Cardiac muscle cell (in vitro differentiated cells and primary cell): ENCODE measurements around the gene PGGHG. TPM values are rescaled to one million over a fixed set of nuclear protein-coding genes. Genes with fewer than 3 reads are reported as not detected.

ENCODE experiments used
- DNase-seq, 2 donors: peaks; one replicate each; pipeline versions ENCODE4 v3.0.0 to v3.0.0-alpha.2; 2010 to 2017; ENCODE audit warnings: low read depth in 1 of 2, low spot score in 1 of 2
- H3K27ac ChIP-seq: fragments of 200-600 bp; sonication (generic); 2 replicates; pipeline ENCODE4 v1.5.1; 2016
- H3K27me3 ChIP-seq: fragments of 200-600 bp; sonication (generic); 2 replicates; pipeline ENCODE4 v1.6.0; 2016; ENCODE audit warnings: control low read depth
- H3K36me3 ChIP-seq: fragments of 200-600 bp; sonication (generic); 2 replicates; pipeline ENCODE4 v1.5.1; 2016; ENCODE audit warnings: control low read depth
- H3K4me1 ChIP-seq: fragments of 200-600 bp; sonication (generic); 2 replicates; pipeline ENCODE4 v1.8.1; 2017; ENCODE audit warnings: low read depth, mild to moderate bottlenecking, mixed run types
- H3K4me3 ChIP-seq: fragments of 200-600 bp; sonication (generic); 2 replicates; pipeline ENCODE4 v1.5.1; 2016; ENCODE audit warnings: mild to moderate bottlenecking
- H3K9me3 ChIP-seq: fragments of 200-600 bp; sonication (generic); 2 replicates; pipeline ENCODE4 v1.5.1; 2017; ENCODE audit warnings: low read depth, mild to moderate bottlenecking, control low read depth
- CTCF ChIP-seq: IDR thresholded peaks from 2 replicates; pipeline ENCODE4 v1.5.1; 2012; ENCODE audit warnings: low read depth, mild to moderate bottlenecking, low read length
- polyA plus RNA-seq: library from polyadenylated mRNA; unstranded; fragments of >200 nt; fragmentation: Nextera tagmentation; extraction: Ambion mirVana; gene quantifications from 2 replicates; pipeline ENCODE4 v1.2.1, GENCODE V29; 2016
- total RNA-seq: library from RNA; depleted of rRNA; stranded (reverse); fragments of >200 nt; gene quantifications from 2 replicates; pipeline ENCODE4 v1.2.3, GENCODE V29; 2016

Gene PGGHG
- total and polyA plus RNA-seq, 2 experiments from 2014 or later, result 33.1 to 88.7 TPM

GRCh38 chr11:297051-297585, 8.2 kb downstream of the PGGHG start:
- Histone ChIP-seq H3K27me3 (no peaks in the 10 kb centered on the region), H3K4me1 (no peaks in the 10 kb centered on the region), H3K4me3 (no peak overlapping the region), H3K36me3 (no peaks in the 10 kb centered on the region), H3K27ac (no peak overlapping the region), H3K9me3 (no peaks in the 10 kb centered on the region)
- no peak for DNase-seq
- no peak for TF ChIP-seq CTCF

DNA sequence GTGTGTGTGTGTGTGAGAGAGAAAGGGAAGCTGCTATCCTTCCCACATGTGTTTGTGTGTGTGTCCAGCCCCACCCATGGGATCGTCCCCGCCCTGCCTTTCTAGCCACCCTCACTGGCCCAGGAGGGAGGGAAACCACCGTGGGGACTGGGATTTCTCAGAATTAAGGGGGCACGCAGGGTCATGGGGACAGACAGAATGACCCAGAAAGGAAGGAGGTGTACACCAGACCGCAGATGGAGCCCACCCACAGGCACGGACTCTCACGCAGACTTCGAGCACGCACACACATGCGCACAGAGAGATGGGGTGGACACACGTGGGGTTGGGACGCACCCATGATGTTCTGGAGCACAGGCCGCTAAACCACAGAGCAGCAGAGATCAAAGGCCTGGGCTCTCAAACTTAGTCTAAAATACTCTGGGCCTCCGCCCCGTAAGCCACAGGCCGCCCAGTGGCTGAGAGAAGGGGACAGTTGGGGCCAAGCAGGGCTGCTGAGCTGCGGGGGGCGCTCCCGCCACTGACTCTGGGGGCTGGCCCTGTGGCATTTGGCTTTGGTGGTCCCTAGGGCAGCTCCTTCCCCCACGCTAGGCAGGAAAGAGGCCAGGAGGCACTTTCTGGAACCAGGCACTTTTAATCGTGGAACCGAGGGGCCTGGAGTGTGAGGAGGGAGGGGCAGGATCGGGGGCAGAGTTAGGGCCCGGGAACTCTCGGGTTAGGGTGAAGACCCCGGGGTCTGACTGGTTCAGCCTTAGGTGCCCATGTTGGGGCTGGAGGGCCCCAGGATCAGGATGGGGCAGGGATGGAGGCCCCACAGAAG, 8.9 kb downstream of the PGGHG start:
- Histone ChIP-seq H3K27ac (no peak overlapping the region), H3K9me3 (no peaks in the 10 kb centered on the region), H3K4me3 (no peak overlapping the region), H3K36me3 (no peaks in the 10 kb centered on the region), H3K27me3 (no peaks in the 10 kb centered on the region), H3K4me1 (no peaks in the 10 kb centered on the region)
- TF ChIP-seq CTCF, result no peak
- DNase-seq, result no peak

GRCh38 chr11:298406-299065, 9.6 kb downstream of the PGGHG start:
- no peaks in the 10 kb centered on the region for H3K36me3 ChIP-seq
- H3K9me3 ChIP-seq, result no peaks in the 10 kb centered on the region
- no peak overlapping the region for H3K27ac ChIP-seq
- H3K4me3 ChIP-seq, result no peak overlapping the region
- no peaks in the 10 kb centered on the region for H3K27me3 ChIP-seq
- H3K4me1 ChIP-seq, result no peaks in the 10 kb centered on the region
- DNase-seq, result no peak
- TF ChIP-seq CTCF, result no peak

- H3K36me3 ChIP-seq, result no peaks in the 10 kb centered on the region
- H3K4me1 ChIP-seq, result no peaks in the 10 kb centered on the region
- H3K9me3 ChIP-seq, result no peaks in the 10 kb centered on the region
- TF ChIP-seq CTCF, result no peak
- DNase-seq, result no peak
- H3K27me3 ChIP-seq, result no peaks in the 10 kb centered on the region
- no peak within 1 kb of the TSS for H3K4me3 ChIP-seq
- H3K27ac ChIP-seq, result no peak within 1 kb of the TSS
Observed at GRCh38 chr11:299081-299891, 10.4 kb downstream of the PGGHG start, which contains the start of gene IFITM5. IFITM5 (minus strand) TSS chr11:299526; CDS start chr11:299490, 36 bp downstream.
